ENCODE data around the gene PAK1. TPM values are rescaled to one million over a fixed set of nuclear protein-coding genes. Genes with fewer than 3 reads are reported as not detected.

The PAK1 gene
- total and polyA plus RNA-seq, 2 of the 4 experiments (the other 2 are of a cell fraction) = 34.3 to 60.6 TPM

DNA sequence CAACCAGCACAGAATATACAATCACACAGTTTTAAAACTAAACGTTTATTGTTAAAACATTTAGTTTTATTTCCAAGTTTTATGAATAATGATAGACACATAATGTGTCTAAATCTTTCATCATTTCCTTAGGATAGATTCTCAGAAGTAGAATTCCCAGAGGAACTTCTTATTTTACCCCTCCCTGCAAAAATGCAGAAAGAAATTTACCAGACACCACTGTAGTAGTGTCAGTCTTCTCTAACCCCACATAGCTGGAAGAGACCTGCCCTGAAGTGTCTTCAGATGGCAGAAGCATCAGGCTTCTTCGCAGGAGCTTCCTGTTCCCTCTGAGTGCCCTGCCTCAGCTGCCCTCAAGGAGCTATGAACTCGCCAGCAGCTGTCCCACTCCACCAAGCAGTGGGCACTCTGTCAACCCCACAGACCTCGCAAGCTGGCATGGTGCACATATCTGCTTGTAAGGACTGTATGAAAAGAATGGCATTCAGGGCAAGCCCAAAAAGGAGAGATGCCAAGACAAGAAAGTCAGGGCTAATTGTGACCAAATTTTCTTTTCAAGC is 28.5 kb upstream of the PAK1 start:
- Histone ChIP-seq H3K27ac (ENCODE audit: insufficient read depth, low read length) (no peak overlapping the region), H3K79me1 (ENCODE audit: low read depth in 1 of 2, low read length in 2 of 2) (no peaks in the 10 kb centered on the region), H4K5ac (ENCODE audit: low read depth, low read length) (no peak overlapping the region), H4K20me1 (ENCODE audit: insufficient read depth, low read length) (no peaks in the 10 kb centered on the region), H3K18ac (ENCODE audit: low read depth, low read length) (no peak overlapping the region), H2BK120ac (ENCODE audit: low read depth, low read length) (no peak overlapping the region), H2BK20ac (ENCODE audit: low read depth, low read length) (no peak overlapping the region), H4K8ac (ENCODE audit: low read depth in 2 of 2, low read length in 2 of 2) (no peak overlapping the region), H3K9ac (ENCODE audit: low read depth, low read length) (no peak overlapping the region), H3K27me3 (ENCODE audit: control insufficient read depth, insufficient read depth, low read length) (peaks cover 17% of the 10 kb centered on the region), H3K4me2 (ENCODE audit: low read depth, low read length) (no peak overlapping the region), H2AFZ (replicated peaks; ENCODE audit: low read length, poor library complexity) (no peak overlapping the region), H3K4me3 (ENCODE audit: insufficient read depth, low read depth, low read length) (no peak overlapping the region), H2AK5ac (ENCODE audit: low read depth, low read length) (no peak overlapping the region), H3K36me3 (ENCODE audit: control insufficient read depth, insufficient read depth, low read length) (no peaks in the 10 kb centered on the region), H3K9me3 (ENCODE audit: control insufficient read depth, insufficient read depth, low read length) (no peaks in the 10 kb centered on the region), H3K14ac (replicated peaks; ENCODE audit: low read depth, low read length) (no peak overlapping the region), H2BK15ac (ENCODE audit: low read depth, low read length) (no peak overlapping the region), H3K56ac (ENCODE audit: extremely low read depth, insufficient read depth, low read length) (no peak overlapping the region), H3K23ac (ENCODE audit: low read depth, low read length) (no peak overlapping the region), H2BK5ac (ENCODE audit: low read depth, low read length, poor library complexity, severe bottlenecking) (no peak overlapping the region), H3K9me1 (ENCODE audit: insufficient read depth, low read length) (no peaks in the 10 kb centered on the region; the same call in 1 of the 2 replicates), H4K91ac (ENCODE audit: insufficient read depth, low read depth, low read length) (no peak overlapping the region), H3K4me1 (ENCODE audit: control insufficient read depth, insufficient read depth, low read length) (no peaks in the 10 kb centered on the region), H2AK9ac (replicated peaks; ENCODE audit: low read depth, low read length, poor library complexity) (peak overlapping the region; percentile 71), H3K4ac (ENCODE audit: low read depth, low read length) (no peak overlapping the region)
- no peak for TF ChIP-seq RCOR1 (IDR thresholded peaks at IDR 0.05; ENCODE audit: insufficient replicate concordance, low read length)
- no peak for TF ChIP-seq NFE2L2 (IDR thresholded peaks at IDR 0.05; ENCODE audit: low read depth, low read length)
- TF ChIP-seq, protein P1, sequence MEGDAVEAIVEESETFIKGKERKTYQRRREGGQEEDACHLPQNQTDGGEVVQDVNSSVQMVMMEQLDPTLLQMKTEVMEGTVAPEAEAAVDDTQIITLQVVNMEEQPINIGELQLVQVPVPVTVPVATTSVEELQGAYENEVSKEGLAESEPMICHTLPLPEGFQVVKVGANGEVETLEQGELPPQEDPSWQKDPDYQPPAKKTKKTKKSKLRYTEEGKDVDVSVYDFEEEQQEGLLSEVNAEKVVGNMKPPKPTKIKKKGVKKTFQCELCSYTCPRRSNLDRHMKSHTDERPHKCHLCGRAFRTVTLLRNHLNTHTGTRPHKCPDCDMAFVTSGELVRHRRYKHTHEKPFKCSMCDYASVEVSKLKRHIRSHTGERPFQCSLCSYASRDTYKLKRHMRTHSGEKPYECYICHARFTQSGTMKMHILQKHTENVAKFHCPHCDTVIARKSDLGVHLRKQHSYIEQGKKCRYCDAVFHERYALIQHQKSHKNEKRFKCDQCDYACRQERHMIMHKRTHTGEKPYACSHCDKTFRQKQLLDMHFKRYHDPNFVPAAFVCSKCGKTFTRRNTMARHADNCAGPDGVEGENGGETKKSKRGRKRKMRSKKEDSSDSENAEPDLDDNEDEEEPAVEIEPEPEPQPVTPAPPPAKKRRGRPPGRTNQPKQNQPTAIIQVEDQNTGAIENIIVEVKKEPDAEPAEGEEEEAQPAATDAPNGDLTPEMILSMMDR (conservative IDR thresholded peaks at IDR 0.05; ENCODE audit: low read depth, low read length) = no peak
- TF ChIP-seq MAZ (IDR thresholded peaks at IDR 0.05; ENCODE audit: borderline replicate concordance, low read depth, low read length) = no peak
- no peak for TF ChIP-seq MAFK (IDR thresholded peaks at IDR 0.05; ENCODE audit: low read depth, low read length)
- no peak for TF ChIP-seq RAD21 (IDR thresholded peaks at IDR 0.05; ENCODE audit: low read length)
- no peak for TF ChIP-seq SMC3 (IDR thresholded peaks at IDR 0.05; ENCODE audit: low read depth, low read length)
- no peak for TF ChIP-seq CHD1 (IDR thresholded peaks at IDR 0.05; ENCODE audit: low read depth, low read length)
- TF ChIP-seq, protein P2, sequence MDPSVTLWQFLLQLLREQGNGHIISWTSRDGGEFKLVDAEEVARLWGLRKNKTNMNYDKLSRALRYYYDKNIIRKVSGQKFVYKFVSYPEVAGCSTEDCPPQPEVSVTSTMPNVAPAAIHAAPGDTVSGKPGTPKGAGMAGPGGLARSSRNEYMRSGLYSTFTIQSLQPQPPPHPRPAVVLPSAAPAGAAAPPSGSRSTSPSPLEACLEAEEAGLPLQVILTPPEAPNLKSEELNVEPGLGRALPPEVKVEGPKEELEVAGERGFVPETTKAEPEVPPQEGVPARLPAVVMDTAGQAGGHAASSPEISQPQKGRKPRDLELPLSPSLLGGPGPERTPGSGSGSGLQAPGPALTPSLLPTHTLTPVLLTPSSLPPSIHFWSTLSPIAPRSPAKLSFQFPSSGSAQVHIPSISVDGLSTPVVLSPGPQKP (IDR thresholded peaks at IDR 0.05; ENCODE audit: borderline replicate concordance, low read depth, low read length) = no peak
- TF ChIP-seq MXI1 (IDR thresholded peaks at IDR 0.05; ENCODE audit: borderline replicate concordance, low read depth, low read length) = no peak
- TF ChIP-seq BHLHE40 (IDR thresholded peaks at IDR 0.05; ENCODE audit: low read depth, low read length) = no peak
- in situ Hi-C loops (cut with MboI; ENCODE audit: low sequenced_read_pairs) (no loop called here), intact Hi-C loops (cut with micrococcal nuclease) (loop anchor here (5.0 kb wide), 1 partner anchor 65 kb away; no protein-coding TSS in a partner anchor), dilution Hi-C loops (cut with HindIII; ENCODE audit: low sequenced_read_pairs, unreplicated experiment) (no loop called here)
- WGBS, 2 experiments (ENCODE audit: extremely low coverage in 2 of 2, insufficient read length in 1 of 2) = 63% methylated on average over 1 of the region's 4 CpGs; no CpG with 5 or more reads in 1 of the 2 experiments
- ATAC-seq (ENCODE audit: low read depth) = no peak
- ChIA-PET CTCF (no interaction called here), POLR2A (ENCODE audit: unreplicated experiment) (no interaction called here)
- DNase-seq = no peak
- BruUV-seq (replicated peaks) = no TSS peak

Data from IMR-90 (cell line).